ENCODE measurements around the gene WNK1. TPM values are rescaled to one million over a fixed set of nuclear protein-coding genes. Genes with fewer than 3 reads are reported as not detected.
"Not testable (repeated sequence)": the region's sequence is repeated elsewhere in the genome, so short reads cannot be mapped to it uniquely, and the experiment has no call there.

WNK1 gene
- total RNA-seq, 4 donors from 2014 or later, result 153 to 220 (median 178) TPM

GRCh38 chr12:778615-779014 is 26.2 kb downstream of the WNK1 start:
- TF ChIP-seq EP300 (IDR thresholded peaks at IDR 0.05) (no peak), POLR2A (IDR thresholded peaks at IDR 0.05) (no peak)
- TF ChIP-seq, protein P1, sequence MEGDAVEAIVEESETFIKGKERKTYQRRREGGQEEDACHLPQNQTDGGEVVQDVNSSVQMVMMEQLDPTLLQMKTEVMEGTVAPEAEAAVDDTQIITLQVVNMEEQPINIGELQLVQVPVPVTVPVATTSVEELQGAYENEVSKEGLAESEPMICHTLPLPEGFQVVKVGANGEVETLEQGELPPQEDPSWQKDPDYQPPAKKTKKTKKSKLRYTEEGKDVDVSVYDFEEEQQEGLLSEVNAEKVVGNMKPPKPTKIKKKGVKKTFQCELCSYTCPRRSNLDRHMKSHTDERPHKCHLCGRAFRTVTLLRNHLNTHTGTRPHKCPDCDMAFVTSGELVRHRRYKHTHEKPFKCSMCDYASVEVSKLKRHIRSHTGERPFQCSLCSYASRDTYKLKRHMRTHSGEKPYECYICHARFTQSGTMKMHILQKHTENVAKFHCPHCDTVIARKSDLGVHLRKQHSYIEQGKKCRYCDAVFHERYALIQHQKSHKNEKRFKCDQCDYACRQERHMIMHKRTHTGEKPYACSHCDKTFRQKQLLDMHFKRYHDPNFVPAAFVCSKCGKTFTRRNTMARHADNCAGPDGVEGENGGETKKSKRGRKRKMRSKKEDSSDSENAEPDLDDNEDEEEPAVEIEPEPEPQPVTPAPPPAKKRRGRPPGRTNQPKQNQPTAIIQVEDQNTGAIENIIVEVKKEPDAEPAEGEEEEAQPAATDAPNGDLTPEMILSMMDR (IDR thresholded peaks at IDR 0.05), result no peak
- no peaks in the 10 kb centered on the region for H3K36me3 ChIP-seq
- no peaks in the 10 kb centered on the region for H3K9me3 ChIP-seq
- WGBS, 2 donors, result 89 to 91% methylated on average over 6 of the region's 6 CpGs
- DNase-seq (ENCODE audit: low spot score in 2 of 2), result no peak
- H3K27me3 ChIP-seq, result no peaks in the 10 kb centered on the region
- peaks cover 3 to 81% (median 39%) of the 10 kb centered on the region in 4 donors for H3K4me1 ChIP-seq
- no peak overlapping the region for H3K4me3 ChIP-seq
- H3K27ac ChIP-seq, result no peak overlapping the region

GRCh38 chr12:779745-780734 is 27.7 kb downstream of the WNK1 start:
- H3K36me3 ChIP-seq, result no peaks in the 10 kb centered on the region
- DNase-seq (ENCODE audit: low spot score in 2 of 2), result no peak
- H3K4me1 ChIP-seq, result peaks cover 0 to 78% (median 29%) of the 10 kb centered on the region in 4 donors
- TF ChIP-seq, protein P1 (IDR thresholded peaks at IDR 0.05), result no peak
- TF ChIP-seq EP300 (IDR thresholded peaks at IDR 0.05) (no peak), POLR2A (IDR thresholded peaks at IDR 0.05) (no peak)
- peak overlapping the region in 2 of 4 donors; percentile 3 to 80 for H3K27ac ChIP-seq
- H3K27me3 ChIP-seq, result no peaks in the 10 kb centered on the region
- H3K4me3 ChIP-seq, result peak overlapping the region in 1 of 4 donors; percentile 15
- WGBS, 2 donors, result 26 to 34% methylated on average over 4 of the region's 4 CpGs
- H3K9me3 ChIP-seq, result no peaks in the 10 kb centered on the region

GRCh38 chr12:780750-781379 is 28.5 kb downstream of the WNK1 start:
- Histone ChIP-seq H3K4me3 (no peak overlapping the region), H3K36me3 (no peaks in the 10 kb centered on the region), H3K27me3 (no peaks in the 10 kb centered on the region), H3K27ac (no peak overlapping the region), H3K4me1 (peaks cover 0 to 70% (median 27%) of the 10 kb centered on the region in 4 donors), H3K9me3 (no peaks in the 10 kb centered on the region)
- DNase-seq (ENCODE audit: low spot score in 2 of 2), result no peak
- no peak for TF ChIP-seq POLR2A (IDR thresholded peaks at IDR 0.05)
- no peak for TF ChIP-seq EP300 (IDR thresholded peaks at IDR 0.05)
- TF ChIP-seq, protein P1 (IDR thresholded peaks at IDR 0.05), result no peak
- 82 to 86% methylated on average over 2 of the region's 2 CpGs for WGBS, 2 donors

- TF ChIP-seq, protein P1 (IDR thresholded peaks at IDR 0.05), result no peak
- TF ChIP-seq EP300 (IDR thresholded peaks at IDR 0.05), result no peak
- TF ChIP-seq POLR2A (IDR thresholded peaks at IDR 0.05), result no peak
- Histone ChIP-seq H3K4me3 (no peak overlapping the region), H3K27me3 (no peaks in the 10 kb centered on the region), H3K9me3 (no peaks in the 10 kb centered on the region), H3K36me3 (no peaks in the 10 kb centered on the region), H3K4me1 (peaks cover 0 to 66% (median 21%) of the 10 kb centered on the region in 4 donors), H3K27ac (no peak overlapping the region)
- WGBS, 2 donors, result 88 to 90% methylated on average over 2 of the region's 2 CpGs
- no peak for DNase-seq (ENCODE audit: low spot score in 2 of 2)
Measured at GRCh38 chr12:785706-786105, 33.3 kb downstream of the WNK1 start.

DNA sequence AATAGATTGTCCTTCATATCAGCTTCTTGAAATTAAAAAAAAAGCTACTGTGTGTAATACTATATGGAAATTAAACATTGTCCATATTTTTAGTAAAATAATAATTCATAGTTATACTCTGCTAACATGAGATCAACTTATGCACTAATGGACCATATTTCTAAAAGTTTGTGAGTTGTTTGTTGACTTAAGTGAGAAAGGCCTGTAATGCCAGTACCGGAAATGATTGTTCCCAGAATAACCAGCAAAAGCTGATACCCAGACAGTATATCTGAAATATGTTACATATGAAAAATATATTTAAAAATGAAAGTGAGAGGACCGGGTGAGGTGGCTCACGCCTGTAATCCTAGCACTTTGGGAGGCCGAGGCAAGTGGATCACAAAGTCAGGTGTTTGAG is 35.9 kb downstream of the WNK1 start:
- Histone ChIP-seq H3K4me1 (peaks cover 0 to 58% (median 16%) of the 10 kb centered on the region in 4 donors), H3K27ac (no peak overlapping the region), H3K9me3 (no peaks in the 10 kb centered on the region), H3K27me3 (no peaks in the 10 kb centered on the region), H3K4me3 (no peak overlapping the region), H3K36me3 (no peaks in the 10 kb centered on the region)
- TF ChIP-seq, protein P1 (IDR thresholded peaks at IDR 0.05), result no peak
- no peak for TF ChIP-seq POLR2A (IDR thresholded peaks at IDR 0.05)
- TF ChIP-seq EP300 (IDR thresholded peaks at IDR 0.05), result no peak
- 93 to 95% methylated on average over 4 of the region's 4 CpGs for WGBS, 2 donors
- DNase-seq (ENCODE audit: low spot score in 2 of 2), result no peak

GRCh38 chr12:788762-789161 is 36.4 kb downstream of the WNK1 start:
- not testable (repeated sequence) for H3K4me3 ChIP-seq; H3K9me3 ChIP-seq; DNase-seq (ENCODE audit: low spot score in 2 of 2); H3K27me3 ChIP-seq; H3K27ac ChIP-seq; H3K36me3 ChIP-seq
- H3K4me1 ChIP-seq, result peaks cover 0 to 62% (median 19%) of the 10 kb centered on the region in 4 donors
- 88 to 94% methylated on average over 4 of the region's 4 CpGs for WGBS, 2 donors
